Adrenal gland (tissue), 12 donors: Measurements from ENCODE around the gene LRIG2. TPM values are rescaled to one million over a fixed set of nuclear protein-coding genes. Genes with fewer than 3 reads are reported as not detected.
A peak's percentile ranks its signal among the peaks of the same experiment; 100 is the strongest.

ENCODE experiments used
- DNase-seq, 7 donors: peaks; one replicate each; pipeline ENCODE4 v3.0.0-alpha.2; 2019 to 2020
- H3K27ac ChIP-seq, 5 donors: fragments of 200-600 bp; sonication (generic) in 4 of 5; 1 replicate in 3 of 5; 2 replicates in 2 of 5; pipeline versions ENCODE4 v1.5.1 to v1.8.0; 2016 to 2020; ENCODE audit warnings: mild to moderate bottlenecking in 1 of 5
- H3K27me3 ChIP-seq: fragments of 200-600 bp; 2 replicates; pipeline ENCODE4 v1.8.0; 2021
- H3K36me3 ChIP-seq, 2 donors: fragments of 200-600 bp; replicated peaks in 1 of 2; 1 replicate in 1 of 2; 2 replicates in 1 of 2; pipeline versions ENCODE4 v1.5.1 to v1.8.0; 2018 to 2022
- H3K4me1 ChIP-seq, 2 donors: fragments of 200-600 bp; replicated peaks in 1 of 2; 1 replicate in 1 of 2; 2 replicates in 1 of 2; pipeline versions ENCODE4 v1.5.1 to v1.8.0; 2018 to 2021
- H3K4me3 ChIP-seq, 4 donors: fragments of 200-600 bp; sonication (generic) in 3 of 4; one replicate each; pipeline ENCODE4 v1.5.1; 2016 to 2018
- H3K9me3 ChIP-seq, 3 donors: fragments of 200-600 bp; sonication (generic) in 1 of 3; replicated peaks in 1 of 3; 1 replicate in 2 of 3; 2 replicates in 1 of 3; pipeline versions ENCODE4 v1.5.1 to v1.8.0; 2016 to 2021
- POLR2A ChIP-seq, 2 donors: fragments of 450-650 bp; IDR thresholded peaks; one replicate each; pipeline ENCODE4 v1.6.1; 2017; ENCODE audit warnings: antibody characterized with exemption in 2 of 2, mild to moderate bottlenecking in 2 of 2, moderate library complexity in 1 of 2
- WGBS, 4 donors: extraction: QIAGEN DNeasy Blood & Tissue Kit in 2 of 4; methylation state at CpG; one replicate each; pipeline versions ENCODE4 v1.1.5 to v1.1.7; 2013 to 2017; 5-methylcytosine and 5-hydroxymethylcytosine counted together
- intact Hi-C, 2 donors: fragments of 100-400 bp; cut with DNase I; formaldehyde crosslinking; loops; one replicate each; pipeline versions ENCODE4 v1.14.1 to v1.15.0; 2022 to 2023
- polyA plus RNA-seq, 3 donors: library from polyadenylated mRNA; stranded (reverse); fragments of 200-250 nt in 2 of 3; fragments of 350-450 nt in 1 of 3; fragmentation: Illumina TruSeq in 1 of 3; extraction: RNeasy Lipid Tissue Mini Kit (QIAGEN cat#74804) in 1 of 3; gene quantifications; one replicate each; pipeline ENCODE4 v1.2.3, GENCODE V29; 2013 to 2014
- total RNA-seq, 9 donors: library from RNA; depleted of rRNA in 4 of 9; stranded (reverse); fragments of >200 nt in 4 of 9; fragments of 120-200 nt in 1 of 9; fragmentation: NEBNext Ultra II Directional in 1 of 9; extraction: Animal tissue kit (Norgen Biotek cat#: 25700) in 1 of 9; gene quantifications; one replicate each; pipeline versions ENCODE4 v1.1.0 to v1.2.4, GENCODE V29; 2013 to 2023
- TF ChIP-seq, protein P1 (sequence below), 6 experiments: fragments of 450-650 bp in 4 of 6; fragments of 200-600 bp in 2 of 6; sonication (generic) in 1 of 6; IDR thresholded peaks; 1 replicate in 5 of 6; 2 replicates in 1 of 6; pipeline versions ENCODE4 v1.5.1 to v1.8.0; 2016 to 2021; ENCODE audit warnings: antibody characterized with exemption in 6 of 6, mild to moderate bottlenecking in 2 of 6, moderate library complexity in 1 of 6
- donor health status: healthy with polysubstance abuse.
- donor health status: Bipolar disorder and iron deficiency.
- donor health status: DM: yes; HTN: yes; CAD: no.
- donor health status: DM: no; HTN: no; CAD: no.
- donor health status: DM: no; HTN: no; CAD: no.
- donor health status: DM: yes; HTN: yes; CAD: no.

LRIG2 gene
- total and polyA plus RNA-seq, 12 donors = 3.5 to 117 (median 10.6) TPM

DNA sequence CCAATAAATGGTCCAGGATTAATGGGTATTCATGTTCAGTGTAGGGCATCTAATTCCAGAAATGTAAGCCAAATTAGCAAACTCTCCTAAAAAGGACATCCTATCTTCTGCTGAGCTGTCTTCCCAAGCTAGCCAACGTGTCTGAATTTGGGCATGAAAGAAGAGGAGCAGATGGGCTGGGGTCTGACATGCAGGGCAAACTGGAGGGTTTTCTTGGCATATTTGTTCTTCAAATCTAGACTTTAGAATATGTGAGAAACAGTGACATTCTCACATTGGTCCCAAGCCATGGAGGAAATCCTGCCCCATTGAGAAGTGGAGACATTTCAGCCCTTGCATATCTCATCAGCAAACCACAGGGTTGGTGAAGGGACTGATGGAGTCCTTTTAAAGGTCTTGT is 67.2 kb downstream of the LRIG2 start:
- intact Hi-C loops = loop anchor here (5.0 to 10.0 kb wide), 2 partner anchors 535 to 537 kb away; no protein-coding TSS in a partner anchor

DNA sequence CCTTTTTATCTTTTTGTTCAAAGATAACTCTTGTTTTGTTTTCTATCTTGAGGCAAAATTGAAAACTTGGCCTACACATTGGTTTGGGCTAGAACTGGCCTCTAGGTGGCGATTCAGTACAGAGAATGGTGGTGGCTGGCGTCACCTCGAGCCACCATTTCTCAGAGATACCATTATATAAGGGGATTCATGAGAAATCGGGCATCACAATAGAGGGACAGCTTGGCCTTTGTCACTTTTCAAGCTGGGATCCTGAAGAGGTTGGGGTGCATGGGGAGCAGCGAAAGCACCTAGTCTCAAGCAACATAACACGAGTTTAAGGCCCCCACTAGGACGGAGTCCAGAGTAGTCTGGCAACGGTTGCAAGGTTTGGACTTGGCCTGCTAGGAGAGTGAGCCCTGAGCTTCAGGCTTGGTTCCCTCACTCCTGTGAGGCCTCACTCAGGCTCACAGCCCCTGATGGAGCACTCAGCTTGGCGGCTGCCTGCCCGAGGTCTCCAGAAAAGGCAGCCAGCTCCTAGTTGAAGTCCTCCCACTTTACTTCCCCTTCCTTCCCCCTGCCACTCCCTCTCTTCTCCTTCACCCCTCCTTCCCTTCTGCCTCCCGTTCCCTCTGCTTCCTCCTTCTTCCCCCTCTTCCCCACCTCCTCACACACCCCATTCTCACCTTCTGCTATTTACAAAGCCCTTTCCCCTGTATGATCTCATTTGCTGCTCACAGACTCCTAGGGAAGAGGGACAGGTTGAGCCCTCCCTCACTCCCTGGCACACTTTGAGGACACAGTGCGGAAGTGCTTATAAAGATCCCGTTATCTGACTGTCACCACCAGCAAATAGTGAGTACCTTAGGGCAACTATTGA is 67.8 kb downstream of the LRIG2 start:
- 38 to 51% (median 44%) methylated on average over 12 to 13 of the region's 13 CpGs for WGBS, 4 donors
- peaks cover 6 to 25% of the 10 kb centered on the region in 2 donors for H3K4me1 ChIP-seq
- intact Hi-C loops = loop anchor here (5.0 to 10.0 kb wide), 2 partner anchors 534 to 536 kb away; no protein-coding TSS in a partner anchor
- H3K27ac ChIP-seq = no peak overlapping the region
- peak; percentile 58 to 87 (median 63) for DNase-seq
- no peaks in the 10 kb centered on the region for H3K27me3 ChIP-seq
- no peaks in the 10 kb centered on the region for H3K9me3 ChIP-seq
- no peaks in the 10 kb centered on the region for H3K36me3 ChIP-seq
- TF ChIP-seq, protein P1, sequence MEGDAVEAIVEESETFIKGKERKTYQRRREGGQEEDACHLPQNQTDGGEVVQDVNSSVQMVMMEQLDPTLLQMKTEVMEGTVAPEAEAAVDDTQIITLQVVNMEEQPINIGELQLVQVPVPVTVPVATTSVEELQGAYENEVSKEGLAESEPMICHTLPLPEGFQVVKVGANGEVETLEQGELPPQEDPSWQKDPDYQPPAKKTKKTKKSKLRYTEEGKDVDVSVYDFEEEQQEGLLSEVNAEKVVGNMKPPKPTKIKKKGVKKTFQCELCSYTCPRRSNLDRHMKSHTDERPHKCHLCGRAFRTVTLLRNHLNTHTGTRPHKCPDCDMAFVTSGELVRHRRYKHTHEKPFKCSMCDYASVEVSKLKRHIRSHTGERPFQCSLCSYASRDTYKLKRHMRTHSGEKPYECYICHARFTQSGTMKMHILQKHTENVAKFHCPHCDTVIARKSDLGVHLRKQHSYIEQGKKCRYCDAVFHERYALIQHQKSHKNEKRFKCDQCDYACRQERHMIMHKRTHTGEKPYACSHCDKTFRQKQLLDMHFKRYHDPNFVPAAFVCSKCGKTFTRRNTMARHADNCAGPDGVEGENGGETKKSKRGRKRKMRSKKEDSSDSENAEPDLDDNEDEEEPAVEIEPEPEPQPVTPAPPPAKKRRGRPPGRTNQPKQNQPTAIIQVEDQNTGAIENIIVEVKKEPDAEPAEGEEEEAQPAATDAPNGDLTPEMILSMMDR (IDR thresholded peaks at IDR 0.05) = peak; percentile 55 to 92 (median 86)
- TF ChIP-seq POLR2A (IDR thresholded peaks at IDR 0.05) = no peak
- peak overlapping the region in 1 of 4 donors; percentile 5 for H3K4me3 ChIP-seq

More for the DNA sequence above, 67.2 kb downstream of the LRIG2 start:
- TF ChIP-seq POLR2A (IDR thresholded peaks at IDR 0.05) = no peak
- TF ChIP-seq, protein P1 (IDR thresholded peaks at IDR 0.05) = no peak
- no peaks in the 10 kb centered on the region for H3K36me3 ChIP-seq
- no peaks in the 10 kb centered on the region for H3K9me3 ChIP-seq
- H3K27ac ChIP-seq = no peak overlapping the region
- H3K4me3 ChIP-seq = no peak overlapping the region
- DNase-seq = no peak
- H3K27me3 ChIP-seq = no peaks in the 10 kb centered on the region
- peaks cover 6 to 25% of the 10 kb centered on the region in 2 donors for H3K4me1 ChIP-seq
- 85 to 100% (median 92%) methylated on average over 1 of the region's 1 CpG for WGBS, 4 donors

DNA sequence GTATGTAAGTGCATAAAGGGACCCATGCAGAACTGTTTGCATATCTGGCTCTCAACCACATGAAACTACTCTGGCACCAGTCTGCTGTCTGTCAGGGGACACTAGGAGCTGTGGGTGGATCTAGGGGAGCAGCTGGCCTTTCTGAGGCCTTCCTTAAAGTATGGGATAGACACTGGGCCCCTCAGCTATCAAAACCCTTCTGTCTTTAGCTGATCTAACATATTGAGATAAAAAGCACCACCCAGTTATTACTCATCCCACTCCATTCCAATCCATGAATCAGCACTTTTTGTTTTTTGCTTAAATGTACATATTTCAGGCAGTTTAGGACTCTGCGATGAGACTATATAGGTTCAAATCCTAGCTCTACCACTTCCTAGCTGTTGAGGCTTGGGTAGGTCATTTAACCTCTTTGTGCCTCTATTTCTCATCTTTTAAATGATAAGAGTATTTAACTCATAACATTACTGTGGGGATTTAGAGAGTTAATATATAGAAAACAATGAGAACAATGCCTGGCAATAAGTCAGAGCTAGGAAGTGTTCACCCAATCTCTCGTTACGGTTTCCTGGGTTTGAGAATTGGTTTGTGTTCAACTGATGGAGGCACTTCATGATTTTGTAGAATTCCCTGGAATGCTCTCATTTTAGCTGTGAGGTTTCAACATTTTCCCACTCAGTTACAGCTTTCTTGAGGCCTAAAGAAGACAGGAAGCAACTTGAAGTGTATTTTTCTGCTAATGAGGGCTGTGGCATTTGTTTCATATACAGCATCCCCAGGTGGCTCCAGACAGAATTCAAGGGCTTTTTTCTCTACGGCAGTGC is 68.9 kb downstream of the LRIG2 start:
- DNase-seq = no peak
- H3K4me3 ChIP-seq = no peak overlapping the region
- no peak overlapping the region for H3K27ac ChIP-seq
- intact Hi-C loops = loop anchor here (5.0 to 10.0 kb wide), 2 partner anchors 533 to 535 kb away; no protein-coding TSS in a partner anchor
- 88 to 92% (median 91%) methylated on average over 4 of the region's 4 CpGs for WGBS, 4 donors
- H3K9me3 ChIP-seq = no peaks in the 10 kb centered on the region
- H3K36me3 ChIP-seq = no peaks in the 10 kb centered on the region
- H3K4me1 ChIP-seq = peaks cover 6 to 25% of the 10 kb centered on the region in 2 donors
- TF ChIP-seq POLR2A (IDR thresholded peaks at IDR 0.05) = no peak
- TF ChIP-seq, protein P1 (IDR thresholded peaks at IDR 0.05) = no peak
- no peaks in the 10 kb centered on the region for H3K27me3 ChIP-seq

DNA sequence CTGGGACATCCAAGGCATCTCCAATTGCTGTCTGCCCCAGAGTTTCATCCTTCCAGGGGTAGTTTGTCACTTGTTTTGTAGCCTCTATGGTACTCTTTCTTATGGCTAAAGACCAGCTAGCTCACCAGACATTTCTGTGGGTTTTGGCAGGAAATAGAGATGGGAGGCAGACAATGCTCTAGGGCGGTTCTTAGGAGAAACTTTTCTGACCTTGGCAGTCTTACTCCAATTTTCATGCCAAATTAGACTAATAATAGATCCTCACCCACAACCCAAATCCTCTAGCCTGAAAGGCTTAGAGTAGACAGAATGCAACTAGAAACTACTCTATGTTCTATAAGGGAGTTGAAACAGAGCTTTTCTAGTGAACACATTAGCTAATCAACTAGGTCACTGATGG is 69.8 kb downstream of the LRIG2 start:
- no peak for DNase-seq
- 29 to 36% (median 29%) methylated on average over 1 of the region's 1 CpG; no CpG with 5 or more reads in 1 of the 4 donors for WGBS, 4 donors
- TF ChIP-seq, protein P1 (IDR thresholded peaks at IDR 0.05) = no peak
- peaks cover 6 to 25% of the 10 kb centered on the region in 2 donors for H3K4me1 ChIP-seq
- H3K9me3 ChIP-seq = no peaks in the 10 kb centered on the region
- H3K36me3 ChIP-seq = no peaks in the 10 kb centered on the region
- H3K27me3 ChIP-seq = no peaks in the 10 kb centered on the region
- intact Hi-C loops = loop anchor here (5.0 to 10.0 kb wide), 2 partner anchors 532 to 535 kb away; no protein-coding TSS in a partner anchor
- no peak overlapping the region for H3K27ac ChIP-seq
- no peak overlapping the region for H3K4me3 ChIP-seq
